ENCODE measurements around the gene SH3TC2. TPM values are rescaled to one million over a fixed set of nuclear protein-coding genes. Genes with fewer than 3 reads are reported as not detected.

The SH3TC2 gene
- total RNA-seq, 1 donor from 2014 or later: 0.92 TPM

DNA sequence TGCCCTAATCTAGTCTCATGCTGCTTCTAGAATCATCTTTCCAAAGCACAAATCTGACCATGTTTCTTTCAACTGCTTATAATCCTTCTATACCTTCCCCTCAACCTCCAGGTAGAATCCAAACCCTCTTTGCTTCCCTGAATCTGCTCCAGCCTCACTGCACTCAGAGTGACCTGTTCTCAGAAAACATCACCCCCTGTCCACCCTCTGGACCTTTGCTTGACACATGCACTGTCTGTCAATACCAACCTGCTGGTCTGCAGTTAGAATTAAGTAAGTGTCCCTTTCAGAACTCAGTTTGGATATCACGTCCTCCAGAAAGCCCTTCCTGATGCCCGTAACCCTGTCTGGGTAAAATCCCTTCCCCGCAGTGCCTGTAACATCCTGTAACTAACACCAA is 63.1 kb downstream of the SH3TC2 start:
- Histone ChIP-seq H3K4me1 (peaks cover 8% of the 10 kb centered on the region), H3K9me3 (no peaks in the 10 kb centered on the region), H3K4me3 (no peak overlapping the region), H3K27me3 (ENCODE audit: low read depth) (no peaks in the 10 kb centered on the region), H3K36me3 (no peaks in the 10 kb centered on the region), H3K27ac (no peak overlapping the region)
- no peak for TF ChIP-seq CTCF (IDR thresholded peaks at IDR 0.05)
- intact Hi-C loops (cut with DNase I): loop anchor here (10.0 kb wide), 1 partner anchor 265 kb away; no protein-coding TSS in a partner anchor
- DNase-seq (no peak), ATAC-seq (no peak)

DNA sequence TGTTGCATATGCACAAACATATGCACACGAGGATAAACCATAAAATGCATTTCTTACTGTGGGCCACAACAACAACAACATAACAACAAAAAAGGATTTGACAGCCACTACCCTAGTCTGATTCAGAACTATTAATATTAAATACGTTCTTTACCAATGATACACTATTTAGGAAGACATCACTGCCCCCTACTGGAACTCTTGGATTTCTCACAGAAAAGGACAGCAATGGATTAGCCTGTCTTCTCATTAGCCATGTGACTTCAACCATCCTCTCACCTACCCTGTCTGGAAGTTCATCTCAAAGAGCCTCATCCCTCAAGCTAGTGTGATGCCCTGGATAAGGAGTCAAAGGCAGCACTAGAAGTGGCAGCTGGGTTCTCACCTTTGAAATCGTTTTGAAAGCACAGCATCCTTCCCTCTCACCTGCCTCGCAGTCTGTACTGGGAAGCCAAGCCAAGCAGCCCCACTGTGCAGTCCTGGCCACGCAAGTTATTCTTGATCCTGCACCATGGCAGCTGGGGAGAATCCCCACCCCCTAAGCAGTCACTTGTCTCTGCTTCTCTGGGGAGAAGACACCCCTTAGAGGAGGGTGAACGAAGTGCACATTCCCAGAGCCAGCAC is 64.6 kb downstream of the SH3TC2 start:
- Histone ChIP-seq H3K9me3 (no peaks in the 10 kb centered on the region), H3K4me3 (no peak overlapping the region), H3K4me1 (peaks cover 6% of the 10 kb centered on the region), H3K27me3 (ENCODE audit: low read depth) (no peaks in the 10 kb centered on the region), H3K27ac (no peak overlapping the region), H3K36me3 (no peaks in the 10 kb centered on the region)
- DNase-seq: no peak
- TF ChIP-seq CTCF (IDR thresholded peaks at IDR 0.05): peak; percentile 72
- intact Hi-C loops (cut with DNase I): no loop called here
- ATAC-seq: peak; percentile 74 to 78

GRCh38 chr5:148996270-148996669 is 66.6 kb downstream of the SH3TC2 start:
- DNase-seq (no peak), ATAC-seq (no peak)
- intact Hi-C loops (cut with DNase I): no loop called here
- no peak overlapping the region for H3K4me3 ChIP-seq
- peaks cover 6% of the 10 kb centered on the region for H3K4me1 ChIP-seq
- no peaks in the 10 kb centered on the region for H3K36me3 ChIP-seq
- H3K27ac ChIP-seq: no peak overlapping the region
- H3K9me3 ChIP-seq: no peaks in the 10 kb centered on the region
- H3K27me3 ChIP-seq (ENCODE audit: low read depth): no peaks in the 10 kb centered on the region
- TF ChIP-seq CTCF (IDR thresholded peaks at IDR 0.05): no peak

- ATAC-seq (no peak), DNase-seq (no peak)
- no peak overlapping the region for H3K4me3 ChIP-seq
- H3K36me3 ChIP-seq: no peaks in the 10 kb centered on the region
- peaks cover 6% of the 10 kb centered on the region for H3K4me1 ChIP-seq
- H3K27me3 ChIP-seq (ENCODE audit: low read depth): no peaks in the 10 kb centered on the region
- H3K9me3 ChIP-seq: no peaks in the 10 kb centered on the region
- H3K27ac ChIP-seq: no peak overlapping the region
- intact Hi-C loops (cut with DNase I): no loop called here
- no peak for TF ChIP-seq CTCF (IDR thresholded peaks at IDR 0.05)
Observed at GRCh38 chr5:148995791-148996190, 67.1 kb downstream of the SH3TC2 start.

GRCh38 chr5:148993283-148993936 is 69.5 kb downstream of the SH3TC2 start:
- ATAC-seq: no peak
- peaks cover 6% of the 10 kb centered on the region for H3K4me1 ChIP-seq
- H3K27me3 ChIP-seq (ENCODE audit: low read depth): no peaks in the 10 kb centered on the region
- no peaks in the 10 kb centered on the region for H3K9me3 ChIP-seq
- no peak overlapping the region for H3K27ac ChIP-seq
- no peak for DNase-seq
- no peak overlapping the region for H3K4me3 ChIP-seq
- intact Hi-C loops (cut with DNase I): no loop called here
- no peak for TF ChIP-seq CTCF (IDR thresholded peaks at IDR 0.05)
- H3K36me3 ChIP-seq: no peaks in the 10 kb centered on the region
